Ectodermal cell (in vitro differentiated cells): ENCODE measurements around the gene HCCS. TPM values are rescaled to one million over a fixed set of nuclear protein-coding genes. Genes with fewer than 3 reads are reported as not detected.

Experiments used
- H3K27ac ChIP-seq: 2 replicates; pipeline ENCODE4 v1.7.0; 2013; ENCODE audit warnings: mild to moderate bottlenecking, low read depth, low read length; ENCODE audit not compliant: insufficient read depth, poor library complexity, severe bottlenecking
- H3K27me3 ChIP-seq: 2 replicates; pipeline ENCODE4 v1.7.0; 2013; ENCODE audit warnings: mild to moderate bottlenecking, low read length; ENCODE audit not compliant: insufficient read depth, control insufficient read depth, poor library complexity, severe bottlenecking
- H3K36me3 ChIP-seq: one replicate; pipeline ENCODE4 v1.7.0; 2013; ENCODE audit warnings: low read length; ENCODE audit not compliant: control insufficient read depth, insufficient read depth
- H3K4me1 ChIP-seq: one replicate; pipeline ENCODE4 v1.7.0; 2013; ENCODE audit warnings: low read length; ENCODE audit not compliant: control insufficient read depth, insufficient read depth
- H3K4me3 ChIP-seq: 2 replicates; pipeline ENCODE4 v1.7.0; 2013; ENCODE audit warnings: low read depth, low read length, control low read depth; ENCODE audit not compliant: insufficient read depth
- H3K9me3 ChIP-seq: 2 replicates; pipeline ENCODE4 v1.7.0; 2013; ENCODE audit warnings: mild to moderate bottlenecking, low read length, moderate library complexity; ENCODE audit not compliant: control insufficient read depth
- WGBS, 2 experiments: methylation state at CpG; one replicate each; pipeline ENCODE4 v1.1.7; 2013; ENCODE audit warnings: missing lambda C conversion rate in 2 of 2; 5-methylcytosine and 5-hydroxymethylcytosine counted together
- polyA plus RNA-seq, 4 experiments: library from polyadenylated mRNA; stranded (reverse); fragments of 50-300 nt; gene quantifications; one replicate each; pipeline ENCODE4 v1.2.3, GENCODE V29; 2013

Gene HCCS
- polyA plus RNA-seq (2013, experiment 1 of 4), result 22.0 TPM
- polyA plus RNA-seq (2013, experiment 2 of 4), result 24.6 TPM
- 18.8 TPM for polyA plus RNA-seq (2013, experiment 3 of 4)
- polyA plus RNA-seq (2013, experiment 4 of 4), result 19.7 TPM

- no peaks in the 10 kb centered on the region for H3K27me3 ChIP-seq
- H3K27ac ChIP-seq, result peak within 1 kb of the TSS; percentile 81
Measured at GRCh38 chrX:11111037-11111851, at the start of gene HCCS. Gene HCCS, plus strand, starts transcription at chrX:11111332. Its CDS starts 729 bp downstream, at chrX:11112061.

GRCh38 chrX:11064276-11064675 lies 46.9 kb upstream of the HCCS start:
- Histone ChIP-seq H3K36me3 (no peaks in the 10 kb centered on the region), H3K4me3 (no peak overlapping the region), H3K4me1 (no peaks in the 10 kb centered on the region), H3K27me3 (no peaks in the 10 kb centered on the region), H3K27ac (no peak overlapping the region), H3K9me3 (no peaks in the 10 kb centered on the region)
- 92 to 95% methylated on average over 5 of the region's 5 CpGs for WGBS, 2 experiments

More at GRCh38 chrX:11111037-11111851, at the start of gene HCCS:
- WGBS, 2 experiments, result 0 to 1% methylated on average over 58 of the region's 58 CpGs
- Histone ChIP-seq H3K36me3 (peaks cover 8% of the 10 kb centered on the region), H3K4me3 (peak within 1 kb of the TSS; percentile 60), H3K4me1 (no peaks in the 10 kb centered on the region), H3K9me3 (no peaks in the 10 kb centered on the region)

- no peaks in the 10 kb centered on the region for H3K27me3 ChIP-seq
- no peaks in the 10 kb centered on the region for H3K9me3 ChIP-seq
- no peaks in the 10 kb centered on the region for H3K36me3 ChIP-seq
- H3K4me1 ChIP-seq, result no peaks in the 10 kb centered on the region
- no peak overlapping the region for H3K4me3 ChIP-seq
- WGBS, 2 experiments, result 88 to 93% methylated on average over 5 to 7 of the region's 8 CpGs
- H3K27ac ChIP-seq, result no peak overlapping the region
Measured at GRCh38 chrX:11064851-11065600, 46.1 kb upstream of the HCCS start.

GRCh38 chrX:11066812-11067211 lies 44.3 kb upstream of the HCCS start:
- Histone ChIP-seq H3K36me3 (no peaks in the 10 kb centered on the region), H3K27me3 (no peaks in the 10 kb centered on the region), H3K9me3 (no peaks in the 10 kb centered on the region), H3K4me3 (no peak overlapping the region), H3K27ac (no peak overlapping the region), H3K4me1 (no peaks in the 10 kb centered on the region)
- WGBS, 2 experiments, result 100% methylated on average over 1 to 2 of the region's 2 CpGs

- Histone ChIP-seq H3K4me1 (no peaks in the 10 kb centered on the region), H3K36me3 (no peaks in the 10 kb centered on the region), H3K9me3 (no peaks in the 10 kb centered on the region), H3K4me3 (no peak overlapping the region), H3K27ac (no peak overlapping the region), H3K27me3 (no peaks in the 10 kb centered on the region)
- 100% methylated on average over 1 of the region's 1 CpG; no CpG with 5 or more reads in 1 of the 2 experiments for WGBS, 2 experiments
Measured at GRCh38 chrX:11073381-11073780, 37.8 kb upstream of the HCCS start.

GRCh38 chrX:11080741-11081305 lies 30.3 kb upstream of the HCCS start:
- Histone ChIP-seq H3K27me3 (no peaks in the 10 kb centered on the region), H3K9me3 (no peaks in the 10 kb centered on the region), H3K4me3 (no peak overlapping the region), H3K36me3 (no peaks in the 10 kb centered on the region), H3K4me1 (no peaks in the 10 kb centered on the region), H3K27ac (no peak overlapping the region)
- WGBS, 2 experiments, result 96 to 100% methylated on average over 3 to 4 of the region's 4 CpGs

GRCh38 chrX:11081511-11081910 lies 29.6 kb upstream of the HCCS start:
- Histone ChIP-seq H3K36me3 (no peaks in the 10 kb centered on the region), H3K27me3 (no peaks in the 10 kb centered on the region)
- 100% methylated on average over 1 of the region's 2 CpGs for WGBS, 2 experiments

GRCh38 chrX:11085305-11085704 lies 25.8 kb upstream of the HCCS start:
- 78% methylated on average over 1 of the region's 1 CpG; no CpG with 5 or more reads in 1 of the 2 experiments for WGBS, 2 experiments
- H3K27ac ChIP-seq, result no peak overlapping the region
- no peaks in the 10 kb centered on the region for H3K9me3 ChIP-seq
- H3K27me3 ChIP-seq, result no peaks in the 10 kb centered on the region
- H3K36me3 ChIP-seq, result no peaks in the 10 kb centered on the region
- no peak overlapping the region for H3K4me3 ChIP-seq
- H3K4me1 ChIP-seq, result no peaks in the 10 kb centered on the region

More at GRCh38 chrX:11081511-11081910, 29.6 kb upstream of the HCCS start:
- no peaks in the 10 kb centered on the region for H3K9me3 ChIP-seq
- no peak overlapping the region for H3K27ac ChIP-seq
- H3K4me3 ChIP-seq, result no peak overlapping the region
- H3K4me1 ChIP-seq, result no peaks in the 10 kb centered on the region

GRCh38 chrX:11089802-11090201 lies 21.3 kb upstream of the HCCS start:
- WGBS, 2 experiments, result 71 to 88% methylated on average over 1 of the region's 1 CpG
- H3K36me3 ChIP-seq, result no peaks in the 10 kb centered on the region
- H3K27ac ChIP-seq, result no peak overlapping the region
- H3K4me1 ChIP-seq, result no peaks in the 10 kb centered on the region
- H3K9me3 ChIP-seq, result no peaks in the 10 kb centered on the region
- H3K4me3 ChIP-seq, result no peak overlapping the region
- H3K27me3 ChIP-seq, result no peaks in the 10 kb centered on the region

- Histone ChIP-seq H3K4me3 (no peak overlapping the region), H3K27ac (no peak overlapping the region), H3K36me3 (no peaks in the 10 kb centered on the region), H3K9me3 (no peaks in the 10 kb centered on the region), H3K4me1 (peaks cover 3% of the 10 kb centered on the region), H3K27me3 (no peaks in the 10 kb centered on the region)
Measured at GRCh38 chrX:11097933-11098332, 13.2 kb upstream of the HCCS start.
